Measurements from ENCODE around the gene RGS13.

The RGS13 gene

DNA sequence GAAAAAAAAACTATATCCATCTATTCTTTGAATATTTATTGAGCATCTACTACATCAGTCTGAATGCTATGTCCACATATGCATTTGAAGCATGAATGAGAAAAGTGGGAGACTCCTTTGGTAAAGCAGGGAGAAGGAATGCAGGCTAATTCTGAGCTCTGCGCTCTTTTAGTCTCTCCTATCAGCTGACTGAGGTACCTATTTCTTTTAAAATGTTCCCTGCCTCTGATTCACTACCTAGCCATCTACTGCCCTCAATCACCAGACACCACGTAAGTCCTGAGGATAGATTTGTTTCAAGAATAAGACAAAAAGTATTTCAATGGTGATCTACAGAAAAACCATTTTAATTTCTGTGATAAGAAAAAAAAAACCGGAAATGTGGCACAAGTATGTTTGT, 3.8 kb upstream of the RGS13 start:
- TF ChIP-seq EGR1 (IDR thresholded peaks at IDR 0.05) = no peak
- TF ChIP-seq FOXM1 (IDR thresholded peaks at IDR 0.05; ENCODE audit: borderline replicate concordance, low read depth) = no peak
- TF ChIP-seq, protein P1, sequence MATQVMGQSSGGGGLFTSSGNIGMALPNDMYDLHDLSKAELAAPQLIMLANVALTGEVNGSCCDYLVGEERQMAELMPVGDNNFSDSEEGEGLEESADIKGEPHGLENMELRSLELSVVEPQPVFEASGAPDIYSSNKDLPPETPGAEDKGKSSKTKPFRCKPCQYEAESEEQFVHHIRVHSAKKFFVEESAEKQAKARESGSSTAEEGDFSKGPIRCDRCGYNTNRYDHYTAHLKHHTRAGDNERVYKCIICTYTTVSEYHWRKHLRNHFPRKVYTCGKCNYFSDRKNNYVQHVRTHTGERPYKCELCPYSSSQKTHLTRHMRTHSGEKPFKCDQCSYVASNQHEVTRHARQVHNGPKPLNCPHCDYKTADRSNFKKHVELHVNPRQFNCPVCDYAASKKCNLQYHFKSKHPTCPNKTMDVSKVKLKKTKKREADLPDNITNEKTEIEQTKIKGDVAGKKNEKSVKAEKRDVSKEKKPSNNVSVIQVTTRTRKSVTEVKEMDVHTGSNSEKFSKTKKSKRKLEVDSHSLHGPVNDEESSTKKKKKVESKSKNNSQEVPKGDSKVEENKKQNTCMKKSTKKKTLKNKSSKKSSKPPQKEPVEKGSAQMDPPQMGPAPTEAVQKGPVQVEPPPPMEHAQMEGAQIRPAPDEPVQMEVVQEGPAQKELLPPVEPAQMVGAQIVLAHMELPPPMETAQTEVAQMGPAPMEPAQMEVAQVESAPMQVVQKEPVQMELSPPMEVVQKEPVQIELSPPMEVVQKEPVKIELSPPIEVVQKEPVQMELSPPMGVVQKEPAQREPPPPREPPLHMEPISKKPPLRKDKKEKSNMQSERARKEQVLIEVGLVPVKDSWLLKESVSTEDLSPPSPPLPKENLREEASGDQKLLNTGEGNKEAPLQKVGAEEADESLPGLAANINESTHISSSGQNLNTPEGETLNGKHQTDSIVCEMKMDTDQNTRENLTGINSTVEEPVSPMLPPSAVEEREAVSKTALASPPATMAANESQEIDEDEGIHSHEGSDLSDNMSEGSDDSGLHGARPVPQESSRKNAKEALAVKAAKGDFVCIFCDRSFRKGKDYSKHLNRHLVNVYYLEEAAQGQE (IDR thresholded peaks at IDR 0.05; ENCODE audit: low read depth) = no peak
- no peak for TF ChIP-seq TAF1 (IDR thresholded peaks at IDR 0.05; ENCODE audit: low read depth)
- TF ChIP-seq, protein P2, sequence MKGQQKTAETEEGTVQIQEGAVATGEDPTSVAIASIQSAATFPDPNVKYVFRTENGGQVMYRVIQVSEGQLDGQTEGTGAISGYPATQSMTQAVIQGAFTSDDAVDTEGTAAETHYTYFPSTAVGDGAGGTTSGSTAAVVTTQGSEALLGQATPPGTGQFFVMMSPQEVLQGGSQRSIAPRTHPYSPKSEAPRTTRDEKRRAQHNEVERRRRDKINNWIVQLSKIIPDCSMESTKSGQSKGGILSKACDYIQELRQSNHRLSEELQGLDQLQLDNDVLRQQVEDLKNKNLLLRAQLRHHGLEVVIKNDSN (IDR thresholded peaks at IDR 0.05) = no peak
- TF ChIP-seq YY1 (IDR thresholded peaks at IDR 0.05; ENCODE audit: low read depth) = no peak
- no peak for TF ChIP-seq TEAD4 (IDR thresholded peaks at IDR 0.05)
- TF ChIP-seq RAD21 (IDR thresholded peaks at IDR 0.05; ENCODE audit: low read depth) = no peak
- TF ChIP-seq, protein P3, sequence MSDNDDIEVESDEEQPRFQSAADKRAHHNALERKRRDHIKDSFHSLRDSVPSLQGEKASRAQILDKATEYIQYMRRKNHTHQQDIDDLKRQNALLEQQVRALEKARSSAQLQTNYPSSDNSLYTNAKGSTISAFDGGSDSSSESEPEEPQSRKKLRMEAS (IDR thresholded peaks at IDR 0.05) = no peak
- no peak for TF ChIP-seq ZBTB7A (IDR thresholded peaks at IDR 0.05; ENCODE audit: low read depth)
- no peak for TF ChIP-seq EP300 (IDR thresholded peaks at IDR 0.05; ENCODE audit: borderline replicate concordance)
- no peak for TF ChIP-seq NFIC (IDR thresholded peaks at IDR 0.05)
- no peak for TF ChIP-seq TCF12 (IDR thresholded peaks at IDR 0.05; ENCODE audit: low read depth)
- no peak for TF ChIP-seq CEBPB (IDR thresholded peaks at IDR 0.05)
- TF ChIP-seq CREB1 (IDR thresholded peaks at IDR 0.05; ENCODE audit: low read depth) = no peak

DNA sequence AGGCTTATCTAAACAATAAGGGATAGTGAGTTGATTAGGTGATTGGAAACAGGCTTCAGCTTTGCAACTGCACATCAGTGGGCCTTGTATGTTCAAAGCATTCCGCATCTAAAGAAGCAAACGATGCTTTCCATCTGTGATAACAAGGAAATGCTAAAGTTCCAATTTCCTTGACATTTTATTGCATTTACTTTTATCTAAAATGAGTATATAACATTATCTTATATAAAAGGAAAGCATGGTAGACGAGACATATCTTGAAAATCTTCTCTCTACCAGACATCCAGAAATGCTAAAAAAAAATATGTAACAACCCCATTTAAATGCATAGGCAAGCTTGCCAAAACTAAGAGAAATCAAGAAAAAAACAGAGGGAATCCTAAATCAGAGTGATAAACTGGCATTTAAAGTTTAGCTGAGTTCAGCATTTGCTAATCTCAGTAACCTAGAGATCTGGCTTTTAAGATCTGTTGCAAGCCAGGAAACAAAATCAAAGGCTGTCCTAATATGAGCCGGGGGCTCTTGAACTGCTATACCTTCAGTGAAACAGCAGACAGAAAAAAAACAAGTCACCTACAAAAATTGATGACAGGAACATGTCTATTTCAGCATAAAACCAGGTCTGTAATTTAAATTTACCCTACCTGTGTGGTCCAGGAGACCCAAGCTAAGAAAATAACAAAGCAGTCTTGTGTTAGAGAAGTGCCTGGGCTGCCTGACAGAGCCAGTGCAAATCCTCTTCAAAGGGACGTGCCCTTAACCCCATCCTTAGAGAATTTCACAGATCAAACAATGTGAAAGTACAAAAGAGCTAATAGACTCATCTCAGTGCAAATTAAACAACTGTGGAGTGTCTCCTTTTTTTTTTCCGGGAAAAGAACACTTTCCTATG, 3.1 kb upstream of the RGS13 start:
- TF ChIP-seq EGR1 (IDR thresholded peaks at IDR 0.05) (no peak), RAD21 (IDR thresholded peaks at IDR 0.05; ENCODE audit: low read depth) (no peak), TAF1 (IDR thresholded peaks at IDR 0.05; ENCODE audit: low read depth) (no peak), YY1 (IDR thresholded peaks at IDR 0.05; ENCODE audit: low read depth) (no peak), TCF12 (IDR thresholded peaks at IDR 0.05; ENCODE audit: low read depth) (no peak), FOXM1 (IDR thresholded peaks at IDR 0.05; ENCODE audit: borderline replicate concordance, low read depth) (no peak), ZBTB7A (IDR thresholded peaks at IDR 0.05; ENCODE audit: low read depth) (no peak), TEAD4 (IDR thresholded peaks at IDR 0.05) (no peak), NFIC (IDR thresholded peaks at IDR 0.05) (no peak)
- TF ChIP-seq, protein P2 (IDR thresholded peaks at IDR 0.05) = no peak
- TF ChIP-seq, protein P3 (IDR thresholded peaks at IDR 0.05) = no peak
- TF ChIP-seq, protein P1 (IDR thresholded peaks at IDR 0.05; ENCODE audit: low read depth) = no peak

DNA sequence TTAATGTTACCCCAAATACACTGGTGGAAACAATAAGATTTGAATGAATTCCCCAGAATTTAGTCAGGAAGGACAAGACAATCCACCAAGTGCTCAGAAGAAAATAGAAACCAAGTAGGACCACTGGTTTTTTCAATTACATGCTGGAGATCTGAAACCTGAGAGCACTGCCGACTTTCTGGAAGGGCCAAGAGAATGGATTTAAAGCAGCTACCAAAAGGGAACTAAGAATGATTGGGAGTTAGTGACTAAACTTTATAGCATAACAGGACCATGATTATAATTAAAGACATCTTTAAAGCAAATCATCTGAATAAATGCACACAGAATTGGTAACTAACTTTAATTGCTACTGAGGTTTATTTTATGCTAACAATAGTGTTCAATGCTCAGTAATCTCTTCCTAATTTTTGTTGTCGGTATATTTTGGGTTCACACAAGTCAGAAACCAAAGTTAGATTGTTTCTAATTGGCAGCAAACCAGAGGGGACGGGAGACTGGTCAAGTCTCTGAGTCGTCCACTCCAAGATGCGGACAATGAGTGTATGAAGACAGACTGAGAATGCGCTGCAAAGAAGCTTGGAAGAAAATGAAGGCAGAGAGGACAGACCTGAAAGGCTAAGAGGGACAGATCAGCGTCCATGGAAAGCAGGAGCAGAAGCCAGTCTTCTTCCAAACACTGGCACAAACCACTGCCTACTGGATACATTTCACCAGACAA, 2.3 kb upstream of the RGS13 start:
- no peak for TF ChIP-seq EP300 (IDR thresholded peaks at IDR 0.05; ENCODE audit: borderline replicate concordance)
- TF ChIP-seq TEAD4 (IDR thresholded peaks at IDR 0.05) = no peak
- TF ChIP-seq, protein P1 (IDR thresholded peaks at IDR 0.05; ENCODE audit: low read depth) = no peak
- TF ChIP-seq FOXM1 (IDR thresholded peaks at IDR 0.05; ENCODE audit: borderline replicate concordance, low read depth) = no peak
- no peak for TF ChIP-seq YY1 (IDR thresholded peaks at IDR 0.05; ENCODE audit: low read depth)
- no peak for TF ChIP-seq ZBTB7A (IDR thresholded peaks at IDR 0.05; ENCODE audit: low read depth)
- no peak for TF ChIP-seq TAF1 (IDR thresholded peaks at IDR 0.05; ENCODE audit: low read depth)
- no peak for TF ChIP-seq NFIC (IDR thresholded peaks at IDR 0.05)
- TF ChIP-seq, protein P3 (IDR thresholded peaks at IDR 0.05) = no peak
- no peak for TF ChIP-seq TCF12 (IDR thresholded peaks at IDR 0.05; ENCODE audit: low read depth)
- no peak for TF ChIP-seq EGR1 (IDR thresholded peaks at IDR 0.05)
- TF ChIP-seq, protein P2 (IDR thresholded peaks at IDR 0.05) = no peak
- no peak for TF ChIP-seq CEBPB (IDR thresholded peaks at IDR 0.05)
- TF ChIP-seq CREB1 (IDR thresholded peaks at IDR 0.05; ENCODE audit: low read depth) = no peak
- TF ChIP-seq RAD21 (IDR thresholded peaks at IDR 0.05; ENCODE audit: low read depth) = no peak
